ENCODE results near the gene IL10RB. TPM values are rescaled to one million over a fixed set of nuclear protein-coding genes. Genes with fewer than 3 reads are reported as not detected.

The IL10RB gene
- total and polyA plus RNA-seq, 2 of the 8 experiments (the other 6 are each of a cell fraction or from before 2014, with no cell fraction given) = 2.7 to 3.2 TPM

GRCh38 chr21:33219300-33219699, 46.9 kb upstream of the IL10RB start:
- Histone ChIP-seq H3K18ac (ENCODE audit: extremely low read depth, low read length) (no peak overlapping the region), H3K23me2 (ENCODE audit: low read depth, low read length) (no peaks in the 10 kb centered on the region), H3K4me1 (replicated peaks in 1 of 4; ENCODE audit: control insufficient read depth in 3 of 4, insufficient read depth in 4 of 4, low read length in 3 of 4) (peaks cover 0 to 5% (median 3%) of the 10 kb centered on the region in 4 experiments; a peak in 4 of 7 replicates), H3K4me2 (ENCODE audit: insufficient read depth in 1 of 2, low read depth in 2 of 2, low read length in 2 of 2) (no peak overlapping the region), H4K5ac (ENCODE audit: insufficient read length, low read depth, low read length) (no peak overlapping the region), H2BK12ac (ENCODE audit: low read depth, low read length) (no peak overlapping the region), H2BK120ac (replicated peaks; ENCODE audit: low read depth, low read length) (no peak overlapping the region), H4K20me1 (replicated peaks in 1 of 2; ENCODE audit: control insufficient read depth in 1 of 2, insufficient read depth in 2 of 2, low read length in 2 of 2) (no peaks in the 10 kb centered on the region), H4K91ac (replicated peaks; ENCODE audit: insufficient read length, low read length) (no peak overlapping the region), H3K9me3 (ENCODE audit: insufficient read depth in 2 of 2, low read depth in 1 of 2, low read length in 1 of 2) (no peaks in the 10 kb centered on the region; a peak in 1 of 4 replicates), H2BK15ac (ENCODE audit: low read length) (no peak overlapping the region), H4K8ac (ENCODE audit: extremely low read depth, insufficient read depth, low read length) (no peak overlapping the region), H3K79me2 (ENCODE audit: control insufficient read depth in 1 of 2, insufficient read depth in 2 of 2, low read length in 2 of 2) (no peaks in the 10 kb centered on the region), H3K14ac (ENCODE audit: insufficient read length) (no peak overlapping the region), H3K23ac (ENCODE audit: insufficient read length) (no peak overlapping the region), H2BK20ac (ENCODE audit: low read length) (no peak overlapping the region), H3K36me3 (ENCODE audit: control insufficient read depth in 2 of 4, insufficient read depth in 4 of 4, low read length in 3 of 4) (no peaks in the 10 kb centered on the region), H3K4me3 (ENCODE audit: extremely low read depth in 1 of 4, insufficient read depth in 2 of 4, low read depth in 3 of 4, low read length in 4 of 4) (no peak overlapping the region), H3K27me3 (replicated peaks in 1 of 4; ENCODE audit: control insufficient read depth in 3 of 4, extremely low read depth in 1 of 4, insufficient read depth in 3 of 4, low read length in 3 of 4) (no peaks in the 10 kb centered on the region; a peak in 1 of 7 replicates), H2AFZ (ENCODE audit: low read length) (no peak overlapping the region), H3K79me1 (ENCODE audit: low read depth, low read length) (no peaks in the 10 kb centered on the region), H3K4ac (replicated peaks; ENCODE audit: insufficient read length, low read depth, low read length) (no peak overlapping the region), H3K56ac (replicated peaks; ENCODE audit: insufficient read length, low read depth, low read length) (no peak overlapping the region), H3K27ac (ENCODE audit: low read depth, low read length) (no peak overlapping the region), H2BK5ac (ENCODE audit: low read depth, low read length) (no peak overlapping the region), H2AK5ac (ENCODE audit: low read depth, low read length) (no peak overlapping the region), H3K9ac (replicated peaks in 1 of 4; ENCODE audit: extremely low read depth in 1 of 4, low read depth in 3 of 4, low read length in 3 of 4) (no peak overlapping the region)
- WGBS, 2 experiments (ENCODE audit: extremely low coverage in 1 of 2, insufficient coverage in 1 of 2, insufficient read length in 1 of 2, insufficient replicate concordance in 2 of 2, low coverage in 1 of 2, low lambda C conversion rate in 2 of 2, missing lambda C conversion rate in 1 of 2) = 87% methylated on average over 3 of the region's 3 CpGs; no CpG with 5 or more reads in 1 of the 2 experiments
- POLR2A ChIA-PET (ENCODE audit: partially characterized antibody) = no interaction called here
- no peak for DNase-seq (ENCODE audit: low read depth in 1 of 2, low spot score in 2 of 2)
- FAIRE-seq = no peak
- CTCF ChIA-PET (ENCODE audit: partially characterized antibody) = interaction anchor here (1.2 kb wide), 2 partner anchors 142 to 144 kb away, joined by 3 to 4 read pairs; no protein-coding TSS in a partner anchor
- TF ChIP-seq MAX (IDR thresholded peaks at IDR 0.05) = no peak
- TF ChIP-seq POLR2A (IDR thresholded peaks at IDR 0.05; ENCODE audit: control extremely low read depth in 1 of 2, low read depth in 2 of 2, low read length in 2 of 2) = no peak
- TF ChIP-seq PHF8 (conservative IDR thresholded peaks at IDR 0.05; ENCODE audit: low read depth, low read length) = no peak
- TF ChIP-seq USF2 (IDR thresholded peaks at IDR 0.05; ENCODE audit: low read length) = no peak
- no peak for TF ChIP-seq KDM5A (IDR thresholded peaks at IDR 0.05; ENCODE audit: low read length)
- TF ChIP-seq ZNF274 (IDR thresholded peaks at IDR 0.05; ENCODE audit: borderline replicate concordance, extremely low read depth, low read length) = no peak
- no peak for TF ChIP-seq ATF3 (IDR thresholded peaks at IDR 0.05; ENCODE audit: insufficient read depth, low read depth, low read length)
- no peak for TF ChIP-seq NANOG (IDR thresholded peaks at IDR 0.05; ENCODE audit: insufficient read depth, low read depth, low read length, poor library complexity, severe bottlenecking)
- TF ChIP-seq GABPA (IDR thresholded peaks at IDR 0.05; ENCODE audit: borderline replicate concordance, insufficient read depth, low read length) = no peak
- no peak for TF ChIP-seq TAF1 (IDR thresholded peaks at IDR 0.05; ENCODE audit: low read depth, low read length)
- TF ChIP-seq SRF (IDR thresholded peaks at IDR 0.05; ENCODE audit: low read depth, low read length) = no peak
- no peak for TF ChIP-seq SIN3A (conservative IDR thresholded peaks at IDR 0.05 in 1 of 2, IDR thresholded peaks at IDR 0.05 in 1 of 2; ENCODE audit: low read depth in 1 of 2, low read length in 2 of 2)

Measured in H1 (cell line).